ENCODE measurements around the gene OR56A1. TPM values are rescaled to one million over a fixed set of nuclear protein-coding genes. Genes with fewer than 3 reads are reported as not detected.

Gene OR56A1
- polyA plus RNA-seq, 2 of the 4 experiments (the other 2 are of a cell fraction), result not detected

DNA sequence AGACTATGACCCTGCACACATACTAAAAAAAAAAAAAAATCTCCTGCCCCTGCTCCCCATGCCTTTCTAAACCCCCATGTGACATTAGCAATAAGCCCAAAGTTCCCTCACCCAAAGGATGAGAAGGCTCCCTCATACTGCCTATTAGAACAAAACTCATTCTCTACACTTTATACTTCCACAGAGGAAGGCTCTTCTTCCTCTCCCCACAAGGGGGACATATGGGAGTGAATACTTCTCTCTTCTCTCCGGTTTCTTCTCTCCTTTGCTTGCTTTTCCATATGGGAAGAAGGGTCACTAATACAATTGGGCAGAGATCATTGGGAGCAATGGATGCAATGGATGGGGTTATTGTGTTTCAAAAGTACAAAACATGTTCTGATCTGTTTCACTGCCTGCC lies 47.1 kb downstream of the OR56A1 start:
- FAIRE-seq, result no peak
- H3K4me3 ChIP-seq, result no peak overlapping the region
- no peak for DNase-seq (ENCODE audit: low read depth in 1 of 2, low spot score in 1 of 2)
- no peak for TF ChIP-seq KDM5A (IDR thresholded peaks at IDR 0.05)
- TF ChIP-seq ZNF302 (CRISPR knock-in tag; IDR thresholded peaks at IDR 0.05), result no peak
- no peak for TF ChIP-seq CEBPB (IDR thresholded peaks at IDR 0.05)
- TF ChIP-seq, protein P1, sequence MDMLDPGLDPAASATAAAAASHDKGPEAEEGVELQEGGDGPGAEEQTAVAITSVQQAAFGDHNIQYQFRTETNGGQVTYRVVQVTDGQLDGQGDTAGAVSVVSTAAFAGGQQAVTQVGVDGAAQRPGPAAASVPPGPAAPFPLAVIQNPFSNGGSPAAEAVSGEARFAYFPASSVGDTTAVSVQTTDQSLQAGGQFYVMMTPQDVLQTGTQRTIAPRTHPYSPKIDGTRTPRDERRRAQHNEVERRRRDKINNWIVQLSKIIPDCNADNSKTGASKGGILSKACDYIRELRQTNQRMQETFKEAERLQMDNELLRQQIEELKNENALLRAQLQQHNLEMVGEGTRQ (IDR thresholded peaks at IDR 0.05), result no peak
- TF ChIP-seq EHF (CRISPR knock-in tag; IDR thresholded peaks at IDR 0.05), result no peak
- TF ChIP-seq, protein P2, sequence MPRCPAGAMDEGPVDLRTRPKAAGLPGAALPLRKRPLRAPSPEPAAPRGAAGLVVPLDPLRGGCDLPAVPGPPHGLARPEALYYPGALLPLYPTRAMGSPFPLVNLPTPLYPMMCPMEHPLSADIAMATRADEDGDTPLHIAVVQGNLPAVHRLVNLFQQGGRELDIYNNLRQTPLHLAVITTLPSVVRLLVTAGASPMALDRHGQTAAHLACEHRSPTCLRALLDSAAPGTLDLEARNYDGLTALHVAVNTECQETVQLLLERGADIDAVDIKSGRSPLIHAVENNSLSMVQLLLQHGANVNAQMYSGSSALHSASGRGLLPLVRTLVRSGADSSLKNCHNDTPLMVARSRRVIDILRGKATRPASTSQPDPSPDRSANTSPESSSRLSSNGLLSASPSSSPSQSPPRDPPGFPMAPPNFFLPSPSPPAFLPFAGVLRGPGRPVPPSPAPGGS (IDR thresholded peaks at IDR 0.05), result no peak
- TF ChIP-seq FOSB (CRISPR knock-in tag; IDR thresholded peaks at IDR 0.05), result no peak
- TF ChIP-seq ESRRA (IDR thresholded peaks at IDR 0.05; ENCODE audit: borderline replicate concordance, low read length), result no peak
- no peak for TF ChIP-seq PHF8 (IDR thresholded peaks at IDR 0.05; ENCODE audit: borderline replicate concordance, low read depth)
- TF ChIP-seq CHD2 (IDR thresholded peaks at IDR 0.05; ENCODE audit: low read length, partially characterized antibody), result no peak
- no peak for TF ChIP-seq CBX8 (IDR thresholded peaks at IDR 0.05)
- no peak for TF ChIP-seq SMC3 (IDR thresholded peaks at IDR 0.05)
- TF ChIP-seq MAFK (IDR thresholded peaks at IDR 0.05; ENCODE audit: partially characterized antibody), result no peak
- TF ChIP-seq HDAC2 (IDR thresholded peaks at IDR 0.05), result no peak
- no peak for TF ChIP-seq HOXB13 (CRISPR knock-in tag; IDR thresholded peaks at IDR 0.05; ENCODE audit: low read depth)
- no peak for TF ChIP-seq BHLHE40 (IDR thresholded peaks at IDR 0.05; ENCODE audit: low read depth, low read length)
- TF ChIP-seq RFX5 (IDR thresholded peaks at IDR 0.05), result no peak
- no peak for TF ChIP-seq ZFP36 (IDR thresholded peaks at IDR 0.05; ENCODE audit: borderline replicate concordance, partially characterized antibody)
- TF ChIP-seq, protein P3, sequence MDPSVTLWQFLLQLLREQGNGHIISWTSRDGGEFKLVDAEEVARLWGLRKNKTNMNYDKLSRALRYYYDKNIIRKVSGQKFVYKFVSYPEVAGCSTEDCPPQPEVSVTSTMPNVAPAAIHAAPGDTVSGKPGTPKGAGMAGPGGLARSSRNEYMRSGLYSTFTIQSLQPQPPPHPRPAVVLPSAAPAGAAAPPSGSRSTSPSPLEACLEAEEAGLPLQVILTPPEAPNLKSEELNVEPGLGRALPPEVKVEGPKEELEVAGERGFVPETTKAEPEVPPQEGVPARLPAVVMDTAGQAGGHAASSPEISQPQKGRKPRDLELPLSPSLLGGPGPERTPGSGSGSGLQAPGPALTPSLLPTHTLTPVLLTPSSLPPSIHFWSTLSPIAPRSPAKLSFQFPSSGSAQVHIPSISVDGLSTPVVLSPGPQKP (IDR thresholded peaks at IDR 0.05; ENCODE audit: low read depth, low read length), result no peak
- TF ChIP-seq, protein P4, sequence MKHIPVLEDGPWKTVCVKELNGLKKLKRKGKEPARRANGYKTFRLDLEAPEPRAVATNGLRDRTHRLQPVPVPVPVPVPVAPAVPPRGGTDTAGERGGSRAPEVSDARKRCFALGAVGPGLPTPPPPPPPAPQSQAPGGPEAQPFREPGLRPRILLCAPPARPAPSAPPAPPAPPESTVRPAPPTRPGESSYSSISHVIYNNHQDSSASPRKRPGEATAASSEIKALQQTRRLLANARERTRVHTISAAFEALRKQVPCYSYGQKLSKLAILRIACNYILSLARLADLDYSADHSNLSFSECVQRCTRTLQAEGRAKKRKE (CRISPR knock-in tag; IDR thresholded peaks at IDR 0.05; ENCODE audit: low read depth), result no peak
- POLR2A ChIA-PET, result no interaction called here
- WGBS (ENCODE audit: missing lambda C conversion rate), result 8% methylated on average over 1 of the region's 1 CpG
- H3K4me2 ChIP-seq, result no peak overlapping the region
- H3K27ac ChIP-seq, result no peak overlapping the region
- no peaks in the 10 kb centered on the region for H3K9me3 ChIP-seq
- H3K4me1 ChIP-seq, result no peaks in the 10 kb centered on the region
- ATAC-seq, result peak; percentile 30 to 36; a peak in 1 of 6 replicates
- CTCF ChIA-PET, result no interaction called here

DNA sequence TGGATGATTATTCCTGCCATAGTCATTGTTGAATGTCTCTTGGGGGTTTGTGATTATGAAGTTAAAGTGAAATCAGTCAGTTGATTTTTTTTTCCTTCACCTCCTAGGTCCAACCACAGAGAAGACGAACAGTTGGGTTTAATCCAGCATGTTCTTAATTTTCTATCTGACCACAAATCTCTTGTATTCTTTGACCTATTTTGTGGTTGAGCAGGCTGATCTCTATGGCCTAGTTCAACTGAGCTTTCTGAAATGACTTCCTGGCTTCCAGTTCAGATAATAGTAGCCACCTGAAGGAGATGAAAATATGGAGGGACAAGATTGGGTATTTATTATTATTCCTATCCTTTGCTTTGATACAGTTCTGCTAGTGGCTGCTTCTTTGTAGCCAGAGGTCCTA lies 57.0 kb downstream of the OR56A1 start:
- no peak overlapping the region for H3K4me3 ChIP-seq
- POLR2A ChIA-PET, result no interaction called here
- FAIRE-seq, result no peak
- no peak overlapping the region for H3K27ac ChIP-seq
- no peaks in the 10 kb centered on the region for H3K4me1 ChIP-seq
- CTCF ChIA-PET, result no interaction called here
- no peaks in the 10 kb centered on the region for H3K9me3 ChIP-seq
- DNase-seq (ENCODE audit: low read depth in 1 of 2, low spot score in 1 of 2), result no peak
- WGBS (ENCODE audit: missing lambda C conversion rate), result 4% methylated on average over 1 of the region's 1 CpG
- H3K4me2 ChIP-seq, result no peak overlapping the region
- ATAC-seq, result no peak
- TF ChIP-seq ZC3H11A (IDR thresholded peaks at IDR 0.05) (no peak), RARB (CRISPR knock-in tag; IDR thresholded peaks at IDR 0.05) (no peak), NPAS2 (CRISPR knock-in tag; IDR thresholded peaks at IDR 0.05; ENCODE audit: borderline replicate concordance) (no peak), HOXB13 (CRISPR knock-in tag; IDR thresholded peaks at IDR 0.05; ENCODE audit: low read depth) (no peak), NFE2L2 (conservative IDR thresholded peaks at IDR 0.05; ENCODE audit: low read length) (no peak)
- TF ChIP-seq, protein P4 (CRISPR knock-in tag; IDR thresholded peaks at IDR 0.05; ENCODE audit: low read depth), result no peak

Small RNAs within 50 kb of the gene (small RNA-seq; reads per million reads assigned to genes)
- gene RNA5SP329, result 0 reads per million in 6 experiments

Other genes with a start within 250 kb of the OR56A1 start
- gene OR52N5, start 247.4 kb downstream of the OR56A1 start, polyA plus RNA-seq (2011; rRNA removed), result not detected in 2 replicates
- not detected in 3 replicates for gene OR52N5, start 247.4 kb downstream of the OR56A1 start, polyA plus RNA-seq (2017; fragmentation: RNase III; extraction: RNeasy Plus Mini Kit Qiagen cat#74134 plus additional on column Dnase treatment)
- not detected in 2 replicates for gene OR52N1, start 239.5 kb downstream of the OR56A1 start, polyA plus RNA-seq (2011; rRNA removed)
- not detected in 3 replicates for gene OR52N1, start 239.5 kb downstream of the OR56A1 start, polyA plus RNA-seq (2017; fragmentation: RNase III; extraction: RNeasy Plus Mini Kit Qiagen cat#74134 plus additional on column Dnase treatment)
- not detected in 2 replicates for gene OR52N2, start 221.8 kb downstream of the OR56A1 start, polyA plus RNA-seq (2011; rRNA removed)
- not detected in 3 replicates for gene OR52N2, start 221.8 kb downstream of the OR56A1 start, polyA plus RNA-seq (2017; fragmentation: RNase III; extraction: RNeasy Plus Mini Kit Qiagen cat#74134 plus additional on column Dnase treatment)
- not detected in 2 replicates for gene OR52E6, start 188.9 kb downstream of the OR56A1 start, polyA plus RNA-seq (2011; rRNA removed)
- gene OR52E6, start 188.9 kb downstream of the OR56A1 start, polyA plus RNA-seq (2017; fragmentation: RNase III; extraction: RNeasy Plus Mini Kit Qiagen cat#74134 plus additional on column Dnase treatment), result not detected in 3 replicates
- not detected in 2 replicates for gene OR52E8, start 173.1 kb downstream of the OR56A1 start, polyA plus RNA-seq (2011; rRNA removed)
- not detected in 3 replicates for gene OR52E8, start 173.1 kb downstream of the OR56A1 start, polyA plus RNA-seq (2017; fragmentation: RNase III; extraction: RNeasy Plus Mini Kit Qiagen cat#74134 plus additional on column Dnase treatment)
- not detected in 2 replicates for gene OR52E4, start 150.1 kb downstream of the OR56A1 start, polyA plus RNA-seq (2011; rRNA removed)
- gene OR52E4, start 150.1 kb downstream of the OR56A1 start, polyA plus RNA-seq (2017; fragmentation: RNase III; extraction: RNeasy Plus Mini Kit Qiagen cat#74134 plus additional on column Dnase treatment), result not detected in 3 replicates
- gene OR52E5, start 137.6 kb downstream of the OR56A1 start, polyA plus RNA-seq (2011; rRNA removed), result not detected in 2 replicates
- gene OR52E5, start 137.6 kb downstream of the OR56A1 start, polyA plus RNA-seq (2017; fragmentation: RNase III; extraction: RNeasy Plus Mini Kit Qiagen cat#74134 plus additional on column Dnase treatment), result not detected in 3 replicates
- not detected in 2 replicates for gene OR56A3, start 88.5 kb downstream of the OR56A1 start, polyA plus RNA-seq (2011; rRNA removed)
- gene OR56A3, start 88.5 kb downstream of the OR56A1 start, polyA plus RNA-seq (2017; fragmentation: RNase III; extraction: RNeasy Plus Mini Kit Qiagen cat#74134 plus additional on column Dnase treatment), result not detected in 3 replicates
- not detected in 2 replicates for gene OR56A5, start 62.3 kb downstream of the OR56A1 start, polyA plus RNA-seq (2011; rRNA removed)
- gene OR56A5, start 62.3 kb downstream of the OR56A1 start, polyA plus RNA-seq (2017; fragmentation: RNase III; extraction: RNeasy Plus Mini Kit Qiagen cat#74134 plus additional on column Dnase treatment), result not detected in 3 replicates
- gene OR52L1, start 43.8 kb downstream of the OR56A1 start, polyA plus RNA-seq (2011; rRNA removed), result not detected in 2 replicates
- gene OR52L1, start 43.8 kb downstream of the OR56A1 start, polyA plus RNA-seq (2017; fragmentation: RNase III; extraction: RNeasy Plus Mini Kit Qiagen cat#74134 plus additional on column Dnase treatment), result not detected in 3 replicates
- gene OR56A4, start 23.8 kb downstream of the OR56A1 start, polyA plus RNA-seq (2011; rRNA removed), result not detected in 2 replicates
- gene OR56A4, start 23.8 kb downstream of the OR56A1 start, polyA plus RNA-seq (2017; fragmentation: RNase III; extraction: RNeasy Plus Mini Kit Qiagen cat#74134 plus additional on column Dnase treatment), result not detected in 3 replicates
- gene OR56B4, start 76.9 kb upstream of the OR56A1 start, polyA plus RNA-seq (2011; rRNA removed), result not detected in 2 replicates
- not detected in 3 replicates for gene OR56B4, start 76.9 kb upstream of the OR56A1 start, polyA plus RNA-seq (2017; fragmentation: RNase III; extraction: RNeasy Plus Mini Kit Qiagen cat#74134 plus additional on column Dnase treatment)
- not detected in 2 replicates for gene OR52B2, start 139.6 kb upstream of the OR56A1 start, polyA plus RNA-seq (2011; rRNA removed)
- gene OR52B2, start 139.6 kb upstream of the OR56A1 start, polyA plus RNA-seq (2017; fragmentation: RNase III; extraction: RNeasy Plus Mini Kit Qiagen cat#74134 plus additional on column Dnase treatment), result not detected in 3 replicates
- gene OR52W1, start 168.5 kb upstream of the OR56A1 start, polyA plus RNA-seq (2011; rRNA removed), result not detected in 2 replicates
- gene OR52W1, start 168.5 kb upstream of the OR56A1 start, polyA plus RNA-seq (2017; fragmentation: RNase III; extraction: RNeasy Plus Mini Kit Qiagen cat#74134 plus additional on column Dnase treatment), result not detected in 3 replicates
- gene C11orf42, start 174.8 kb upstream of the OR56A1 start, polyA plus RNA-seq (2011; rRNA removed), result not detected in 2 replicates
- gene C11orf42, start 174.8 kb upstream of the OR56A1 start, polyA plus RNA-seq (2017; fragmentation: RNase III; extraction: RNeasy Plus Mini Kit Qiagen cat#74134 plus additional on column Dnase treatment), result not detected in 3 replicates
- 19.4 and 23.9 TPM in 2 replicates for gene FHIP1B, start 203.9 kb upstream of the OR56A1 start, polyA plus RNA-seq (2011; rRNA removed)
- 12.6 to 14.3 TPM (median 13.9 TPM) in 3 replicates for gene FHIP1B, start 203.9 kb upstream of the OR56A1 start, polyA plus RNA-seq (2017; fragmentation: RNase III; extraction: RNeasy Plus Mini Kit Qiagen cat#74134 plus additional on column Dnase treatment)
- 0.12 and 0.19 TPM in 2 replicates for gene CNGA4, start 208.3 kb upstream of the OR56A1 start, polyA plus RNA-seq (2011; rRNA removed)
- 0.10 to 0.12 TPM (median 0.11 TPM) in 3 replicates for gene CNGA4, start 208.3 kb upstream of the OR56A1 start, polyA plus RNA-seq (2017; fragmentation: RNase III; extraction: RNeasy Plus Mini Kit Qiagen cat#74134 plus additional on column Dnase treatment)
- not detected in 2 replicates for gene CCKBR, start 229.1 kb upstream of the OR56A1 start, polyA plus RNA-seq (2011; rRNA removed)
- gene CCKBR, start 229.1 kb upstream of the OR56A1 start, polyA plus RNA-seq (2017; fragmentation: RNase III; extraction: RNeasy Plus Mini Kit Qiagen cat#74134 plus additional on column Dnase treatment), result not detected in 3 replicates

Data from A549 (cell line).